Stomach (tissue), 4 donors: Measurements from ENCODE around the gene GSTT2.
"Not testable (repeated sequence)": the region's sequence is repeated elsewhere in the genome, so short reads cannot be mapped to it uniquely, and the experiment has no call there.

Experiments used
- CTCF ChIP-seq, 7 experiments: fragments of 450-650 bp in 4 of 7; fragments of 200-600 bp in 3 of 7; sonication (generic) in 3 of 7; IDR thresholded peaks; one replicate each; pipeline ENCODE4 v1.5.1; 2016 to 2019; ENCODE audit warnings: antibody characterized with exemption in 7 of 7, control low read depth in 2 of 7, mild to moderate bottlenecking in 1 of 7
- EP300 ChIP-seq: sonication (generic); formaldehyde crosslinking; IDR thresholded peaks from one replicate; pipeline ENCODE4 v1.6.1; 2017; ENCODE audit warnings: antibody characterized with exemption
- POLR2AphosphoS5 ChIP-seq, 3 donors: sonication (generic); formaldehyde crosslinking; IDR thresholded peaks; one replicate each; pipeline ENCODE4 v1.6.1; 2016; ENCODE audit warnings: antibody characterized with exemption in 3 of 3

GRCh38 chr22:23956301-23956900 lies 23.5 kb upstream of the GSTT2 start:
- TF ChIP-seq POLR2AphosphoS5 (IDR thresholded peaks at IDR 0.05) (peak in 1 of 3 donors; percentile 40), CTCF (IDR thresholded peaks at IDR 0.05) (peak in 5 of 7 experiments; percentile 66 to 93 (median 85))
- TF ChIP-seq EP300: not testable (repeated sequence)
